HL-60/S4 treated with retinoic acid at 250 ng/mL for 4 days and 3 days (cell line): Measurements from ENCODE around the gene LPIN2.

Experiments
- in situ Hi-C: fragments of 300-500 bp; cut with MboI; formaldehyde crosslinking; loops from 2 replicates; pipeline ENCODE4 v1.7.0; 2022; ENCODE audit warnings: low sequenced_read_pairs

LPIN2 gene

GRCh38 chr18:2964361-2965010 is 48.5 kb downstream of the LPIN2 start:
- in situ Hi-C loops: no loop called here
